VCaP (cell line): ENCODE data around the gene PHKB.
A peak's percentile ranks its signal among the peaks of the same experiment; 100 is the strongest.

ENCODE experiments used
- H3K27ac ChIP-seq: fragments of 450-650 bp; 2 replicates; pipeline ENCODE4 v1.5.1; 2017
- CTCF ChIP-seq: fragments of 450-650 bp; conservative IDR thresholded peaks from 2 replicates; pipeline ENCODE4 v1.5.1; 2017; ENCODE audit warnings: mild to moderate bottlenecking, moderate library complexity

PHKB gene

DNA sequence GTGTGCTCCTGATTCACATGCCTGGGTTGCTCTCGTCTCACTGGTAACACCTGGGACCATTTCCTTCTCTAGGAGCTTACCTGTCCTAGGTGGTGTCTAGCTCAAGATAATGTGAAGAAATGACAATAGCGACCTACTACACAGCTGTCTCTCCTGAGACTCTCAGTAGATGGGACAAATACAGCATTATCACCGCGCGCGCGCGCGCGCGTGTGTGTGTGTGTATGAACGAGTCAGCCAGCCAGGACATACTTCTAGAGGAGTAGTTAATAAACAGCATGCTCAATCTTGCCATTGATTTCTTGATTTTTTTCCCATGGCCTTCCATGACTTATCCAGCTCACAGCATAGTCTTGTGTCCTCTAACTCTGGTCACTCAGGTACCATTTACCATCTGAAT lies 268.6 kb downstream of the PHKB start:
- no peak for TF ChIP-seq CTCF
- H3K27ac ChIP-seq = no peak overlapping the region

- no peak for TF ChIP-seq CTCF
Observed at GRCh38 chr16:47731252-47731651, 270.1 kb downstream of the PHKB start.

GRCh38 chr16:47732122-47732521 lies 271.0 kb downstream of the PHKB start:
- TF ChIP-seq CTCF = no peak
- no peak overlapping the region for H3K27ac ChIP-seq

More at GRCh38 chr16:47731252-47731651, 270.1 kb downstream of the PHKB start:
- no peak overlapping the region for H3K27ac ChIP-seq

DNA sequence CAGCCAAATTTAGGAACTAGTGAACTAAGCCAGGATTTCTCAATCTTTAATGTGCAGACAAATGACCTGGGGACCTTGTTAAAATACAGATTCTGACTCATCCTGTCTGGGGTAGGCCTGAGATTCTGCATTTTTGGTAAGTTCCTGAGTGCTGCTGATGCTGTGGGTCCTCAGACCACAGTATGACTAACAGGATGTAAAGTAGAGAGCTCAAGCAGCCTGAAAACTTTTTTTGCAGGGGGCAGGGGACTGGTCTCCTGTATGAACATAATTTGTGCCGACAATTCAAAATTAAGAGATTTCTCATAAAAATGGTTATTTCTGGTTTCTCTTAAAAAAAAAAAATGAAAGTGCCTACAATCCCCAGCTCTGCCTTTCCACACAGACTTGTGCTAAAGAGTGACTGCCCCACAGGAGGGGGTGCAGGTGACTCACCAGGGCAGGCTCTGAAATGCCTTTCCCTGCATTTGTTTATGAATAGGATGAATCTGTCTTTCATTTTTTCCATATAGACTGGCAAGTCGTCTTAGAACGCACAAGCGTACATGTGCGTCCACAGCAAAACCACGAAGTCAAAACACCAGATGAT lies 271.5 kb downstream of the PHKB start:
- no peak for TF ChIP-seq CTCF
- no peak overlapping the region for H3K27ac ChIP-seq

- TF ChIP-seq CTCF = no peak
- peak overlapping the region; percentile 49; the same call in 1 of the 2 replicates for H3K27ac ChIP-seq
Observed at GRCh38 chr16:47734081-47734857, 273.1 kb downstream of the PHKB start.

DNA sequence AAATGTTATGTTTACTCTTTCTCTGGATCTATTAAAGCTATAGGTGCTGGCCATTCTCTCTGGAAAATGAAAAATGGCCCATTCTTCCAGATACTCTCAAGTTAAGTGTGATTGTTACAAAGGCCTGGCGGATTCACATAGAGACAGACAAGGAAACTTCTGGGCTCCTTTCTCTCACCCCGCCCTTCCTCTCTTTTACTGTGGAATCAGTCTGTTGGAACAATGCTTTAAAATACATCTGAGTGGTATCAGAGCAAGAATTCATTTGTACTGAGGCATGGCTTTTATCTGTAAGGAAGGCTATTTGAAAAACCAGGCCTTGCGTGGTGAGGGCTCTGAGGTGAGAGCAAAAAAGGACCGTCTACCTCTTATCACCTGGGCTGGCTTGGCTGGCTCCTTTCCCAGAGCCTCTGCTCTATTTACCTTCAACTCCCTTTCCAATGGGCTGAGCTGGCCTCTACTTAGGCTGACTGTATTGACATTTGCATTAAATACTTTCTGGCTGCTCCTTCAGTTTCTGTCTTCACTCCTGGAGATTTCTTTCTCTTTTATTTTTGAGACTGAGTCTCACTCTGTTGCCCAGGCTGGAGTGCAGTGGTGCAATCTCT lies 274.0 kb downstream of the PHKB start:
- H3K27ac ChIP-seq = peak overlapping the region; percentile 49
- TF ChIP-seq CTCF = no peak

DNA sequence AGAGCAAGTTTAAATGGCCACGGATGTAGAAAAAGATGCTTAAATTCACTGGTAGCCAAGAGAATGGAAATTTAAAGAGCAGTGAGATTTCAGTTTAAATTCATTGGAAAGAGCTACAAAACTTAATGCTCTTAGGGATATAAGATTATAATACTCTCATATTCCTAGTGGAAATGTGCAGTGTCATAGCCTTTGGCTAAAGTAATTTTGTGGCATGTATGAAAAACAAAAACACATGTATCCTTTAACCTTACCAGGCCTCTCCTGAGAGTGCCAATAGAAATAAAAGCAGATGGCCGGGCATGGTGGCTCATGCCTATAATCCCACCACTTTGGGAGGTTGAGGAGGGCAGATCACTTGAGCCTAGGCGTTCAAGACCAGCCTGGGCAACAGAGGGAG lies 289.2 kb downstream of the PHKB start:
- TF ChIP-seq CTCF = no peak
- no peak overlapping the region for H3K27ac ChIP-seq
